Left colon (tissue), 2 donors: Measurements from ENCODE around the gene PNMA8B. TPM values are rescaled to one million over a fixed set of nuclear protein-coding genes. Genes with fewer than 3 reads are reported as not detected.
"Not testable (repeated sequence)": the region's sequence is repeated elsewhere in the genome, so short reads cannot be mapped to it uniquely, and the experiment has no call there.

ENCODE experiments used
- ATAC-seq: fragments of 200-7000 bp; cut with Tn5 transposase; one replicate; pipeline ENCODE4 v1.9.1; 2020; ENCODE audit warnings: mild to moderate bottlenecking, moderate library complexity
- DNase-seq, 2 donors: peaks; one replicate each; pipeline ENCODE4 v3.0.0-alpha.2; 2020
- intact Hi-C, 2 donors: fragments of 100-400 bp; cut with DNase I in 1 of 2; cut with micrococcal nuclease in 1 of 2; formaldehyde crosslinking; loops; one replicate each; pipeline versions ENCODE4 v1.11.2 to v1.14.0; 2022; cut with DNase I, micrococcal nuclease
- long read RNA-seq: library from polyadenylated mRNA; unstranded; transcript quantifications from one replicate; pipeline ENCODE4 v2.0.0, GENCODE V29; 2021
- total RNA-seq, 2 donors: library from RNA; stranded (reverse); fragmentation: NEBNext Ultra II Directional; extraction: Animal tissue kit (Norgen Biotek cat#: 25700); gene quantifications; one replicate each; pipeline ENCODE4 v1.2.1, GENCODE V29; 2021
- donor health status: DM: no; HTN: no; CAD: no.
- donor health status: DM: yes; HTN: yes; CAD: no.

The PNMA8B gene
- total RNA-seq = under 1 TPM; 0.21 to 0.61 TPM
- long read RNA-seq = 0 reads

- intact Hi-C loops = no loop called here
- ATAC-seq (peak; percentile 39), DNase-seq (peak in 1 of 2 donors; percentile 35)
Observed at GRCh38 chr19:46495786-46496099, at the start of gene PNMA8B. PNMA8B (minus strand) TSS chr19:46495867; CDS start chr19:46495465, 402 bp downstream.

DNA sequence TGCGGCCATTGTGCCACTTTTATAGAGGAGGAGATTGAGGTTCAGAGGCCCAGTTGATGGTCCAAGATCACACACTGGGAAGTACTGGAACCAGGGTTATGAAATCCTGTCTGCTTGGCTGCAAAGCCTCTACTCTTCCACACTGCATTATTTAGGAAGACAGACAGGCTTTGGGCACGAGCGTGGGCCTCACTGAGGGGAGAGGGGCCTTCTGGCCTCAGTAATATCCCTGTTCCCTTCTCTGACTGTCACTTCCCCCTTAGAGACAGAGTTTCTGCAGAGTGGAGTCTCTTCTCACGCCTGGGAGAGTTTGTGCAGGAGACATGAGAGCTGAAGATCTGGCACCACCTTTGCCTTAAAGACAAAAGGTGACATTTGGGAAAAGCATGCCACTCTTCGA lies 49.0 kb upstream of the PNMA8B start:
- no peak for DNase-seq
- intact Hi-C loops = no loop called here
- ATAC-seq = no peak

- DNase-seq = peak; percentile 82 to 95
- intact Hi-C loops = no loop called here
- ATAC-seq = peak; percentile 60
Observed at GRCh38 chr19:46542428-46543230, 47.0 kb upstream of the PNMA8B start.

DNA sequence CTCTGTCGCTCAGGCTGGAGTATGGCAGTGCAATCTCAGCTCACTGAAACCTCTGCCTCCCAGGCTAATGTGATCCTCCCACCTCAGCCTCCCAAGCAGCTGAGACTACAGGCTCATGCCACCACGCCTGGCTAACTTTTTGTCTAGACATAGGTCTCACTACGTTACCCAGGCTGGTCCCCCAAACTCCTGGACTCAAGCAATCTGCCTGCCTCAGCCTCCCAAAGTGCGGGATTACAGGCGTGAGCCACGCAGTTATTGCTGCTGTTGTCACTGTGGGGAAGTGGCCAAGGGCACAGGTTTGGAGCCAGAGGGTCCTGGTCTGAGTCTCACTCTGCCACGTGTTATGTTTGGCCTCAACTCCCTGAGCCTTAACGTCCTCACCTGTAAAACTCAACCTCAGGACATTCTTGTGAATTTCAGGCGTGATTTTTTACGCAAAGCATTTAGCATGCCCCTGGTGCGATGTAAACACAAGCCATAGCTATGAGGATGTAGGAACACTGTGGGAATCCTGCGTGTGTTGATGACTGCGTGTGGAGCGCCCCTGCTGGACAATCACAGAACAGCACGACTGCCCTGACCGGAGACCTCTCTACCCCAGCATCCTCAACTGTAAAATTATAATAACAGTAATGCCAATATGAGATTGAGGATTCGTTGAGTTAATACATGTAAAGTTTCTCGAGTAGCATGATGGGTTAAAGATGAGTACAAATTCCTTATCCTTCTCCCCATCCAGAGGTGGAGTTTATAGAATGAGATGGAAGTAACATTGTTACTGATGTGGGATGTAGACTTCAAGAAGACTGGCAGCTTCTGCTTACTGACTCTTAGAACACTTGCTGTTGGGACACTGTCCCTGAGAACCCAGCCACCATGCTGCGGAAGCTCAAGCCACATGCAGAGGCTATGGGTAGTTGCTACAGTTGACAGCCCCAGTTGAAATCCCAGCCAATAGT lies 41.8 kb upstream of the PNMA8B start:
- ATAC-seq = peak; percentile 78
- DNase-seq = peak in 1 of 2 donors; percentile 69
- intact Hi-C loops = no loop called here

- DNase-seq = no peak
- no peak for ATAC-seq
- intact Hi-C loops = no loop called here
Observed at GRCh38 chr19:46536391-46536790, 40.7 kb upstream of the PNMA8B start.

DNA sequence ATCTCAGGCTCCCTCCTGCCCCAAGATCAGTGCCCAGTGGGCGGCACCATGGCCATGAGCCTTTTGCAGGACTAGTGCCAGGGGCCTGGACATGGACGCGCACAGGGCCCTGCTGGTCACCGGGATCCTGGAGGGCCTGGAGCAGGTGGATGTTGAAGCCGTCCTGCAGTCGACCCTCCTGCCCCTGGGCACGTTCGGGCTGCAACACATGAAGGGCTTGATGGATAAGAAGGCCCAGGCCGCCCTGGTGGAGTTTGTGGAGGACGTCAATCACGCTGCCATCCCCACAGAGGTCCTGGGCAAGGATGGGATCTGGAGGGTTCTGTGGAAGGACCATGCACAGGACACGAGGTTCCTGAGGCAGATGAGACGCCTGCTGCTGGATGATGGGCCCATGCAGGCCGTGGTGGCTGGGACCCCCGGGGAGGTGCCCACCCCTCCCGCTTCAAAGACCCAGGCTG lies 38.0 kb upstream of the PNMA8B start:
- intact Hi-C loops = no loop called here
- ATAC-seq = no peak
- no peak for DNase-seq

- intact Hi-C loops = no loop called here
- no peak for DNase-seq
- ATAC-seq = no peak
Observed at GRCh38 chr19:46533078-46533620, 37.5 kb upstream of the PNMA8B start.

DNA sequence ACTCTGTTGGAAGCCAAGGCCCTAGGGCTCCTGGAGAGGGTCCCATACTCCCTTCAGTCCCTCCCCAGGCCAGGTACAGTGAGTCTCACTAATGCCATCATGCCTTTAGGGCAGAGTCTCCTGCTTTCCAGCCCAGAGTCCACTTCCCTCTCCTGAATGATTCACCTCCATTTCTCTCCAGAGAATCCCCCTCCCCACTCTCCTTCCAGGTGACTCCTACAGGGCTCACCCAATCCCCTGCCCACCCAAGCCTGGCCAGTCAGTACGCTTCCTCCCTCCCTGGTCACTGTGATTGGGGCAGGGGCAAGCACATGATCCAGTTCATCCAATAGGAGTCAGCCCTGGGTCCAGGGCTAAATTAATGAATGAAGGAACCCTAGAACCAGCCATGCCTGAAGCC lies 35.0 kb upstream of the PNMA8B start:
- intact Hi-C loops = no loop called here
- ATAC-seq = peak; percentile 49
- DNase-seq = no peak

GRCh38 chr19:46529622-46530451 lies 34.2 kb upstream of the PNMA8B start:
- ATAC-seq (peak; percentile 70), DNase-seq (peak; percentile 39 to 67)
- intact Hi-C loops = no loop called here

GRCh38 chr19:46528601-46529590 lies 33.2 kb upstream of the PNMA8B start:
- ATAC-seq (no peak), DNase-seq (no peak)
- intact Hi-C loops = no loop called here

GRCh38 chr19:46526801-46527200 lies 31.1 kb upstream of the PNMA8B start:
- ATAC-seq, intact Hi-C loops, DNase-seq: not testable (repeated sequence)

- no peak for ATAC-seq
- intact Hi-C loops = no loop called here
- DNase-seq = no peak
Observed at GRCh38 chr19:46524308-46524707, 28.6 kb upstream of the PNMA8B start.

DNA sequence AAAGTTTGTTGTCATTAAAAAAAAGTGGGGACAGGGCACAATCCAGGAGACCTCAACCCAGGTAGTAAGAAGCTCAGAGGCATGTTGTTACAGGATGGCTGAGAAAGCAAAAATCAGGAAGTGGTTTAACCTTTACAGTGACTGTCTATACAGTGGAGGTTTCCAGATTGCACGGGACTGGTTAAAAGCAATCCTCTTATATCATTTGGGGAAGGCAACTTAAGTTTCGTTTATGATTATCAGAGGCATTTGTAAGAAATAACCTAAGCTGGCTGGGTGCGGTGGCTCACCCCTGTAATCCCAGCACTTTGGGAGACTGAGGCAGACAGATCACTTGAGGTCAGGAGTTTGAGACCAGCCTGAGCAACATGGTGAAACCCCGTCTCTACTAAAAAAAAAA lies 27.3 kb upstream of the PNMA8B start:
- intact Hi-C loops, ATAC-seq: not testable (repeated sequence)

GRCh38 chr19:46521241-46521868 lies 25.7 kb upstream of the PNMA8B start:
- ATAC-seq (no peak), DNase-seq (no peak)
- intact Hi-C loops = no loop called here

More for the DNA sequence above, 27.3 kb upstream of the PNMA8B start:
- not testable (repeated sequence) for DNase-seq

DNA sequence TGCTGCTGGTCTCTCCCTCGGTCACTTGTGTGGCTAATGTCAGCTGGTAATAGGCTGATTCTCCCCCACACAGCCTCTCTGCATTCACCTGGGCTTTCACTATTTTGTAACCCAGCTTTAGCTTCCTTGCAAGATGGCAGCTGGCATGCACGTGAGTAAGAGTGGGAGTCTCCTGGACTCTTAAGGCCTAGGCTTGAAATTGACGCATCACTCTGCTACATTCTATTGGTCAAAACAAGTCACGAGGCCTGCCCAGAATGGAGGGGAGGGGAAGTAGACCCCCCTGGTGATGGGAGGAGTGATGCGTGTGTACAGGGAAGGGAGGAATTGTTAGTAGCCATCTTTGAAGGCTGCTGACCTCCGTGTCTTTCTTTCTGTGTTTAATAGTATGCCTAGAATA lies 24.9 kb upstream of the PNMA8B start:
- ATAC-seq (no peak), DNase-seq (no peak)
- intact Hi-C loops = no loop called here

DNA sequence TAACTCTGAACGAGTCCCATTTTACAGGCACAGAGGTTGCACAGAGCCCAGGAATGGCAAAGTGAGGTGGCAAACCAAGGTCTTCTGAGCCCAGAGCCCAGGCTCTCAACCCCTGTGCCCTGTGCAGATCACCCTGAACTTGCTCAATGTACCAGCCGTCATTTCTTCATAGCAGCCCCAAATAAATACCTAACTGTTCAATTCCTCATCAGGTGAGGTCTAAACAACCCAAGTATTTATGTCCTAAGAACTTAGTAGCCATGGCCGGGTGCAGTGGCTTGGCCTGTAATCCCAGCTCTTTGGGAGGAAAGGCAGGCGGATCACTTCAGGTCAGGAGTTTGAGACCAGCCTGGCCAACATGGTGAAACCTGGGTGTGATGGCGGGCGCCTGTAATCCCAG lies 21.8 kb upstream of the PNMA8B start:
- DNase-seq (no peak), ATAC-seq (no peak)
- intact Hi-C loops = loop anchor here in 1 of 2 donors (10.0 kb wide), 1 partner anchor 113 kb away; no protein-coding TSS in a partner anchor

DNA sequence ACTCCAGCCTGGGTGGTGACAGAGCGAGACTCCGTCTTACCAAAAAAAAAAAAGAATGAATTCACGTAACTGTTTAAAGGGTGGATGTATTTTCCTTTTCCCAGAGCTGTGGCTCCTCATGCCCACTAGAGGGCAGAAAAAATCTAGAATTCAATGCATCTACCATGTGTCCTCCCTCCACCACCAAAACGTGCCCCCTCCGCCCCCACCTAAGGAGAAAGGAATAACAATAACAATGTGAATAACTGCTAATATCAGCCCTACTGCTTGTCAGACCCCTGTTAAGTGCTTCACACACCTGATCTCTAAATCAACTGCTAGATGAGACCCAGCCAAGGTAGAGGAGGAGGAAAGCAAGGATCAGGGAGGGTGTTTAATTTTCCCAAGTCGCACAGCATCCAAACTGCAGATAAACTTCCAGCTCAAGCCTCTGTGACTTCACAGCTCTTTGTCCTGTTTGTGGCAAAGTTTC lies 20.2 kb upstream of the PNMA8B start:
- intact Hi-C loops = loop anchor here in 1 of 2 donors (10.0 kb wide), 1 partner anchor 111 kb away; no protein-coding TSS in a partner anchor
- peak; percentile 40 for ATAC-seq
- DNase-seq = no peak
